GM12878 (cell line): ENCODE results near the gene SNRK. TPM values are rescaled to one million over a fixed set of nuclear protein-coding genes. Genes with fewer than 3 reads are reported as not detected.

Source experiments
- ATAC-seq: fragments of 200-7000 bp; cut with Tn5 transposase; 3 replicates; pipeline ENCODE4 v1.9.1; 2020; ENCODE audit warnings: mild to moderate bottlenecking, moderate library complexity
- BruUV-seq: library from RNA; stranded (reverse); fragments of 400-500 nt; replicated peaks from 2 replicates; lab custom pipeline; 2021; lab: Mats Ljungman, UMichigan
- CTCF ChIA-PET: fragments of 300-600 bp; sonication (Branson Sonifier 250); formaldehyde crosslinking; extraction: SDS; loops from one replicate; lab custom pipeline; 2021; ENCODE audit warnings: inconsistent platforms; lab: Yijun Ruan, JAX
- POLR2A ChIA-PET: fragments of 350-600 bp; formaldehyde crosslinking; extraction: SDS; loops from one replicate; lab custom pipeline; 2021; ENCODE audit warnings: inconsistent platforms; lab: Charles Lee
- RAD21 ChIA-PET: fragments of 300-600 bp; sonication (Branson Sonifier 250); formaldehyde crosslinking; loops from one replicate; lab custom pipeline; 2023; ENCODE audit warnings: antibody characterized with exemption; ENCODE audit not compliant: unreplicated experiment; lab: Charles Lee
- SMC1A ChIA-PET: fragments of 300-600 bp; sonication (Branson Sonifier 250); formaldehyde crosslinking; loops from one replicate; lab custom pipeline; 2023; ENCODE audit not compliant: unreplicated experiment, uncharacterized antibody; lab: Charles Lee
- DNase-seq: peaks from one replicate; pipeline ENCODE4 v3.0.0-alpha.2; 2011; ENCODE audit warnings: low read depth, low spot score
- FAIRE-seq: peaks from 3 replicates; lab custom pipeline; 2011; peaks lifted over from hg19 to GRCh38; lab: Jason Lieb, UNC
- H2AFZ ChIP-seq: 2 replicates; pipeline ENCODE4 v1.6.0; 2011; ENCODE audit warnings: low read depth, low read length, control low read depth; ENCODE audit not compliant: control insufficient read depth
- H3K27ac ChIP-seq: 2 replicates; pipeline ENCODE4 v1.5.1; 2011; ENCODE audit warnings: control low read depth; ENCODE audit not compliant: control insufficient read depth, insufficient read depth
- H3K27me3 ChIP-seq, 2 experiments: replicated peaks in 1 of 2; 2 replicates each; pipeline versions ENCODE4 v1.6.0 to v1.6.1; 2011; ENCODE audit warnings: low read length in 1 of 2; ENCODE audit not compliant: control insufficient read depth in 2 of 2, insufficient read depth in 2 of 2
- H3K36me3 ChIP-seq, 2 experiments: 2 replicates each; pipeline ENCODE4 v1.5.1; 2011; ENCODE audit warnings: low read length in 1 of 2; ENCODE audit not compliant: control insufficient read depth in 2 of 2, insufficient read depth in 2 of 2
- H3K4me1 ChIP-seq: 2 replicates; pipeline ENCODE4 v1.6.1; 2011; ENCODE audit warnings: mild to moderate bottlenecking, low read length, moderate library complexity, mixed read lengths; ENCODE audit not compliant: control insufficient read depth, insufficient read depth
- H3K4me2 ChIP-seq: 2 replicates; pipeline ENCODE4 v1.6.0; 2011; ENCODE audit warnings: control low read depth; ENCODE audit not compliant: control insufficient read depth, insufficient read depth
- H3K4me3 ChIP-seq: fragments of 200-600 bp; sonication (generic); 2 replicates; pipeline ENCODE4 v1.5.1; 2016
- H3K79me2 ChIP-seq: 2 replicates; pipeline ENCODE4 v1.6.0; 2011; ENCODE audit warnings: low read length; ENCODE audit not compliant: control insufficient read depth, insufficient read depth
- H3K9ac ChIP-seq: 2 replicates; pipeline ENCODE4 v1.8.0; 2011; ENCODE audit warnings: low read length, control low read depth, mixed read lengths; ENCODE audit not compliant: control insufficient read depth, insufficient read depth
- H3K9me3 ChIP-seq: replicated peaks from 3 replicates; pipeline ENCODE4 v1.5.1; 2011; ENCODE audit warnings: mild to moderate bottlenecking, low read length; ENCODE audit not compliant: control insufficient read depth, insufficient read depth
- H4K20me1 ChIP-seq: 2 replicates; pipeline ENCODE4 v1.6.0; 2011; ENCODE audit not compliant: control insufficient read depth, insufficient read depth
- CEBPB ChIP-seq, 2 experiments: fragments of 150-350 bp in 1 of 2; IDR thresholded peaks; 2 replicates each; pipeline ENCODE4 v1.6.1; 2012 to 2014; ENCODE audit warnings: low read depth in 2 of 2, low read length in 2 of 2, borderline replicate concordance in 1 of 2, inconsistent platforms in 1 of 2
- ELK1 ChIP-seq: IDR thresholded peaks from 2 replicates; pipeline ENCODE4 v1.6.1; 2012; ENCODE audit warnings: low read depth, low read length, improper control_type of control experiment
- FOS ChIP-seq: IDR thresholded peaks from 3 replicates; pipeline ENCODE4 v1.6.1; 2011; ENCODE audit warnings: borderline replicate concordance; ENCODE audit not compliant: insufficient read length; ENCODE audit errors: extremely low read depth
- HDGF ChIP-seq: fragments of 450-650 bp; IDR thresholded peaks from 2 replicates; pipeline ENCODE4 v1.6.1; 2016; ENCODE audit warnings: antibody characterized with exemption
- KAT2A ChIP-seq: conservative IDR thresholded peaks from 2 replicates; pipeline ENCODE4 v1.6.1; 2011; ENCODE audit warnings: low read depth, low read length; ENCODE audit not compliant: control insufficient read depth
- NFYA ChIP-seq: IDR thresholded peaks from 2 replicates; pipeline ENCODE4 v1.6.1; 2011; ENCODE audit warnings: low read depth, mild to moderate bottlenecking, low read length, improper control_type of control experiment, borderline replicate concordance
- NKRF ChIP-seq: fragments of 450-650 bp; conservative IDR thresholded peaks from 2 replicates; pipeline ENCODE4 v1.6.1; 2017; ENCODE audit warnings: mild to moderate bottlenecking, moderate library complexity
- NRF1 ChIP-seq: conservative IDR thresholded peaks from 2 replicates; pipeline ENCODE4 v1.6.1; 2011; ENCODE audit warnings: mild to moderate bottlenecking, low read depth, low read length, improper control_type of control experiment
- RBBP5 ChIP-seq: fragments of 200-600 bp; sonication (generic); conservative IDR thresholded peaks from 2 replicates; pipeline ENCODE4 v1.6.1; 2016
- SKIL ChIP-seq: fragments of 450-650 bp; IDR thresholded peaks from 2 replicates; pipeline ENCODE4 v1.6.1; 2017; ENCODE audit warnings: mild to moderate bottlenecking, low read depth, inconsistent platforms; ENCODE audit not compliant: poor library complexity, severe bottlenecking
- SUPT20H ChIP-seq: IDR thresholded peaks from 2 replicates; pipeline ENCODE4 v1.6.1; 2011; ENCODE audit warnings: low read depth, mild to moderate bottlenecking, low read length, moderate library complexity, borderline replicate concordance; ENCODE audit not compliant: control insufficient read depth
- TAF1 ChIP-seq: IDR thresholded peaks from 2 replicates; pipeline ENCODE4 v1.6.1; 2011; ENCODE audit warnings: mild to moderate bottlenecking, low read depth, low read length, borderline replicate concordance
- TARDBP ChIP-seq: IDR thresholded peaks from 2 replicates; pipeline ENCODE4 v1.6.1; 2016; ENCODE audit warnings: borderline replicate concordance
- WGBS: methylation state at CpG from one replicate; pipeline ENCODE4 v1.1.6; 2016; ENCODE audit warnings: low lambda C conversion rate; ENCODE audit not compliant: insufficient replicate concordance, insufficient coverage; ENCODE audit errors: missing lambda C conversion rate; 5-methylcytosine and 5-hydroxymethylcytosine counted together
- in situ Hi-C: fragments of 300-500 bp; cut with MboI; formaldehyde crosslinking; loops from 9 replicates; pipeline ENCODE4 v1.14.3; 2018; ENCODE audit warnings: mixed read lengths
- intact Hi-C: fragments of 100-400 bp; cut with micrococcal nuclease; formaldehyde crosslinking; loops from one replicate; pipeline ENCODE4 v1.14.2; 2022; ENCODE audit not compliant: unreplicated experiment
- polyA plus RNA-seq, 11 experiments: library from polyadenylated mRNA; depleted of rRNA in 4 of 11; unstranded in 6 of 11; stranded (reverse) in 5 of 11; fragments of >200 nt; fragmentation: Nextera tagmentation in 4 of 11; fragmentation: Illumina TruSeq in 1 of 11; extraction: Ambion mirVana in 4 of 11; extraction: Trizol in 1 of 11; gene quantifications; 1 replicate in 1 of 11; 2 replicates in 10 of 11; pipeline versions ENCODE4 v1.2.1 to v1.2.3, GENCODE V29; 2011 to 2016; ENCODE audit warnings: inconsistent platforms in 2 of 11, missing spikeins in 2 of 11, low read depth in 1 of 11
- total RNA-seq, 4 experiments: library from RNA; depleted of rRNA in 3 of 4; stranded (reverse); fragments of >200 nt in 3 of 4; fragmentation: Illumina TruSeq in 1 of 4; extraction: Trizol in 1 of 4; gene quantifications; 2 replicates each; pipeline versions ENCODE4 v1.2.1 to v1.2.3, GENCODE V29; 2013 to 2021

Gene SNRK
- total and polyA plus RNA-seq, 10 of the 15 experiments (the other 5 are each of a cell fraction or from before 2014, with no cell fraction given) = 1.6 to 12.1 (median 7.6) TPM

- POLR2A ChIA-PET = interaction anchor here (0.7 kb wide), 1 partner anchor 446 kb away, joined by 3 read pairs; no protein-coding TSS in a partner anchor
- 43% methylated on average over 2 of the region's 2 CpGs for WGBS
- no peak overlapping the region for H3K4me2 ChIP-seq
- FAIRE-seq (no peak), ATAC-seq (no peak), DNase-seq (no peak)
- TF ChIP-seq NRF1 (no peak), CEBPB (IDR thresholded peaks at IDR 0.05; ENCODE audit: borderline replicate concordance in 1 of 2, low read depth in 2 of 2, low read length in 2 of 2) (no peak)
- SMC1A ChIA-PET = no interaction called here
- CTCF ChIA-PET = no interaction called here
- H3K4me3 ChIP-seq = no peak overlapping the region
- H3K9ac ChIP-seq = no peak overlapping the region
- no peaks in the 10 kb centered on the region for H3K9me3 ChIP-seq
- RAD21 ChIA-PET = no interaction called here
- no peaks in the 10 kb centered on the region; a peak in 1 of 4 replicates for H3K27me3 ChIP-seq
- no peaks in the 10 kb centered on the region for H3K36me3 ChIP-seq
- no peaks in the 10 kb centered on the region for H3K4me1 ChIP-seq
- BruUV-seq = no TSS peak
- H4K20me1 ChIP-seq = no peaks in the 10 kb centered on the region
- in situ Hi-C loops (no loop called here), intact Hi-C loops (no loop called here)
- no peak overlapping the region for H2AFZ ChIP-seq
- H3K79me2 ChIP-seq = no peaks in the 10 kb centered on the region
- H3K27ac ChIP-seq = no peak overlapping the region
These were observed 37.4 kb upstream of the SNRK start for GRCh38 chr3:43248973-43249372.

- in situ Hi-C loops = no loop called here
- FAIRE-seq (no peak), ATAC-seq (no peak), DNase-seq (no peak)
- H3K4me2 ChIP-seq = no peak overlapping the region
- H3K27me3 ChIP-seq = no peaks in the 10 kb centered on the region; a peak in 1 of 4 replicates
- ChIA-PET SMC1A (interaction anchor here (0.9 kb wide), 1 partner anchor 11 kb away, joined by 4 read pairs; no protein-coding TSS in a partner anchor), POLR2A (interaction anchor here (0.7 kb wide), 1 partner anchor 446 kb away, joined by 3 read pairs; no protein-coding TSS in a partner anchor), RAD21 (no interaction called here), CTCF (no interaction called here)
- H3K4me3 ChIP-seq = no peak overlapping the region
- no TSS peak for BruUV-seq
- intact Hi-C loops = no loop called here
- no peaks in the 10 kb centered on the region for H3K9me3 ChIP-seq
- no peak overlapping the region for H3K27ac ChIP-seq
- H2AFZ ChIP-seq = no peak overlapping the region
- no peaks in the 10 kb centered on the region for H3K36me3 ChIP-seq
- no peaks in the 10 kb centered on the region for H4K20me1 ChIP-seq
- H3K9ac ChIP-seq = no peak overlapping the region
- H3K79me2 ChIP-seq = no peaks in the 10 kb centered on the region
- H3K4me1 ChIP-seq = no peaks in the 10 kb centered on the region
- no peak for TF ChIP-seq NKRF
- TF ChIP-seq FOS = no peak
- no peak for TF ChIP-seq KAT2A
- no peak for TF ChIP-seq TAF1
- TF ChIP-seq ELK1 = no peak
- TF ChIP-seq HDGF = no peak
- no peak for TF ChIP-seq TARDBP
- TF ChIP-seq SUPT20H = no peak
- no peak for TF ChIP-seq NFYA
- no peak for TF ChIP-seq SKIL
- no peak for TF ChIP-seq RBBP5
These were observed 36.9 kb upstream of the SNRK start for GRCh38 chr3:43249405-43249804.
